K562 (cell line): ENCODE measurements around the gene DKK3.

Experiments
- CTCF ChIP-seq, 3 experiments: IDR thresholded peaks in 2 of 3; conservative IDR thresholded peaks in 1 of 3; 2 replicates each; pipeline ENCODE4 v1.5.1; 2011 to 2012; ENCODE audit warnings: low read length in 3 of 3, mild to moderate bottlenecking in 3 of 3, control low read depth in 2 of 3, improper control_type of control experiment in 1 of 3, inconsistent platforms in 1 of 3, low read depth in 1 of 3, mixed read lengths in 1 of 3, moderate library complexity in 1 of 3; ENCODE audit not compliant: insufficient read depth in 2 of 3
- GABPB2 ChIP-seq: fragments of 250-450 bp; sonication (Bioruptor Pico); conservative IDR thresholded peaks from 2 replicates; pipeline ENCODE4 v1.5.1; 2021; ENCODE audit warnings: mild to moderate bottlenecking
- HNRNPLL ChIP-seq: fragments of 200-400 bp; formaldehyde crosslinking; IDR thresholded peaks from 2 replicates; pipeline ENCODE4 v1.6.1; 2017; ENCODE audit warnings: low read length, low read depth, mild to moderate bottlenecking; ENCODE audit not compliant: poor library complexity, severe bottlenecking
- SETDB1 ChIP-seq: IDR thresholded peaks from one replicate; pipeline ENCODE4 v1.6.1; 2012; ENCODE audit warnings: low read length, control low read depth, inconsistent platforms
- SMARCB1 ChIP-seq: IDR thresholded peaks from 2 replicates; pipeline ENCODE4 v1.6.1; 2011; ENCODE audit warnings: improper control_type of control experiment, low read depth; ENCODE audit not compliant: insufficient read length
- ZZZ3 ChIP-seq: fragments of 450-650 bp; IDR thresholded peaks from 2 replicates; pipeline ENCODE4 v1.6.1; 2016; ENCODE audit warnings: antibody characterized with exemption, mild to moderate bottlenecking, moderate library complexity

GRCh38 chr11:11977206-11977938 is 31.1 kb downstream of the DKK3 start:
- TF ChIP-seq SMARCB1 (no peak), HNRNPLL (no peak), CTCF (IDR thresholded peaks at IDR 0.05 in 2 of 3, conservative IDR thresholded peaks at IDR 0.05 in 1 of 3; ENCODE audit: insufficient read depth in 2 of 3, low read depth in 1 of 3, low read length in 3 of 3) (no peak), ZZZ3 (no peak), SETDB1 (no peak), GABPB2 (CRISPR knock-in tag) (no peak)
